CD4-positive, alpha-beta memory T cell (primary cell): ENCODE data around the gene LGR4. TPM values are rescaled to one million over a fixed set of nuclear protein-coding genes. Genes with fewer than 3 reads are reported as not detected.

Experiments used
- CTCF ChIA-PET: fragments of 350-600 bp; sonication (Branson Sonifier 250); formaldehyde crosslinking; loops from one replicate; lab custom pipeline; 2021; ENCODE audit warnings: inconsistent platforms; ENCODE audit not compliant: partially characterized antibody; lab: Charles Lee
- POLR2A ChIA-PET: fragments of 350-600 bp; sonication (Branson Sonifier 250); formaldehyde crosslinking; loops from one replicate; lab custom pipeline; 2021; ENCODE audit not compliant: partially characterized antibody; lab: Charles Lee
- DNase-seq, 5 donors: peaks; one replicate each; pipeline versions ENCODE4 v3.0.0 to v3.0.0-alpha.2; 2020 to 2022; ENCODE audit warnings: mixed read lengths in 1 of 5
- H3K27ac ChIP-seq: one replicate; pipeline ENCODE4 v1.7.0; 2013; ENCODE audit warnings: low read depth, low read length
- H3K27me3 ChIP-seq: 2 replicates; pipeline ENCODE4 v1.7.0; 2013; ENCODE audit warnings: mild to moderate bottlenecking, low read length, moderate library complexity; ENCODE audit not compliant: insufficient read depth
- H3K36me3 ChIP-seq: 2 replicates; pipeline ENCODE4 v1.7.0; 2013; ENCODE audit warnings: mild to moderate bottlenecking, low read length, moderate library complexity; ENCODE audit not compliant: insufficient read depth
- H3K4me1 ChIP-seq: 2 replicates; pipeline ENCODE4 v1.7.0; 2013; ENCODE audit warnings: mild to moderate bottlenecking, low read length, moderate library complexity; ENCODE audit not compliant: insufficient read depth
- H3K4me3 ChIP-seq, 2 donors: one replicate each; pipeline ENCODE4 v1.7.0; 2013; ENCODE audit warnings: low read length in 2 of 2, mild to moderate bottlenecking in 1 of 2
- H3K9me3 ChIP-seq, 2 donors: one replicate each; pipeline ENCODE4 v1.7.0; 2013; ENCODE audit warnings: low read length in 2 of 2, control low read depth in 1 of 2; ENCODE audit not compliant: control insufficient read depth in 1 of 2
- H3K27ac Mint-ChIP-seq, 7 donors: one replicate each; pipeline ENCODE4 v1.8.0; 2020 to 2021; ENCODE audit warnings: mixed read lengths in 7 of 7, mild to moderate bottlenecking in 6 of 7, inconsistent platforms in 3 of 7, moderate library complexity in 3 of 7
- H3K27me3 Mint-ChIP-seq, 2 donors: one replicate each; pipeline ENCODE4 v1.8.0; 2020 to 2021; ENCODE audit warnings: mixed read lengths in 2 of 2
- H3K36me3 Mint-ChIP-seq, 2 donors: one replicate each; pipeline ENCODE4 v1.8.0; 2020 to 2021; ENCODE audit warnings: mixed read lengths in 2 of 2, inconsistent platforms in 1 of 2, mild to moderate bottlenecking in 1 of 2
- H3K4me1 Mint-ChIP-seq, 4 donors: one replicate each; pipeline ENCODE4 v1.8.0; 2020 to 2021; ENCODE audit warnings: mixed read lengths in 4 of 4, mild to moderate bottlenecking in 1 of 4
- H3K4me3 Mint-ChIP-seq, 8 donors: one replicate each; pipeline ENCODE4 v1.8.0; 2020 to 2021; ENCODE audit warnings: mixed read lengths in 8 of 8, mild to moderate bottlenecking in 7 of 8, moderate library complexity in 6 of 8, inconsistent platforms in 3 of 8
- H3K9me3 Mint-ChIP-seq, 8 donors: one replicate each; pipeline ENCODE4 v1.8.0; 2020 to 2021; ENCODE audit warnings: mixed read lengths in 8 of 8, mild to moderate bottlenecking in 5 of 8, inconsistent platforms in 3 of 8, moderate library complexity in 1 of 8
- intact Hi-C: fragments of 100-400 bp; cut with micrococcal nuclease; formaldehyde crosslinking; loops from one replicate; pipeline ENCODE4 v1.15.1; 2023
- polyA plus RNA-seq, 2 donors: library from polyadenylated mRNA; unstranded; fragments of 300-500 nt; fragmentation: Illumina TruSeq; gene quantifications; one replicate each; pipeline ENCODE4 v1.2.3, GENCODE V29; 2021
- total RNA-seq, 2 experiments: library from RNA; stranded (reverse); gene quantifications; one replicate each; pipeline ENCODE4 v1.2.3, GENCODE V29; 2021

Gene LGR4
- total and polyA plus RNA-seq, 4 experiments from 2014 or later: 0.03 to 1.6 (median 0.58) TPM

DNA sequence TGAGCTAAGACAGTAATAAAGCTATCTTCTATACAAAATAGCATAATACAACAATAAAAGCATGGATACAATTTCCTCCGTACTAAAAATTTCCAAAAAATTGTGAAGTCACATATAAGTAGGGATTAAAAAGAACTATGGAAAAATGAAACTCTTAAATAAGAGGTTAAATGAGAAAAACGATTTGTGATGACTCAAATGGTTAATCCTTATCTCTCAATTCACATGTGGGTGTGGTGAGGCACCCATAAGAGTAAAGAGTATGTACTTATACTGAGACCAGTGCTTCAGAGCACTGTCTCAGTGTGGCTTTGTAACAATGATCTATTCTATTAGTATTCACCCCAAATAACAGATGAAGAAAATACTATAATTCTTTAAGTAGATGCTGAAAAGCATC lies 84.6 kb downstream of the LGR4 start:
- no peak for DNase-seq
- Mint-ChIP-seq H3K4me1 (peaks cover 0 to 6% (median 2%) of the 10 kb centered on the region in 4 donors), H3K27me3 (no peaks in the 10 kb centered on the region), H3K27ac (no peak overlapping the region), H3K4me3 (no peak overlapping the region), H3K36me3 (no peaks in the 10 kb centered on the region), H3K9me3 (no peaks in the 10 kb centered on the region)
- no peaks in the 10 kb centered on the region for H3K4me1 ChIP-seq
- POLR2A ChIA-PET: no interaction called here
- H3K27me3 ChIP-seq: no peaks in the 10 kb centered on the region
- H3K4me3 ChIP-seq: no peak overlapping the region
- no peak overlapping the region for H3K27ac ChIP-seq
- no peaks in the 10 kb centered on the region for H3K36me3 ChIP-seq
- intact Hi-C loops: no loop called here
- CTCF ChIA-PET: no interaction called here
- no peaks in the 10 kb centered on the region for H3K9me3 ChIP-seq

DNA sequence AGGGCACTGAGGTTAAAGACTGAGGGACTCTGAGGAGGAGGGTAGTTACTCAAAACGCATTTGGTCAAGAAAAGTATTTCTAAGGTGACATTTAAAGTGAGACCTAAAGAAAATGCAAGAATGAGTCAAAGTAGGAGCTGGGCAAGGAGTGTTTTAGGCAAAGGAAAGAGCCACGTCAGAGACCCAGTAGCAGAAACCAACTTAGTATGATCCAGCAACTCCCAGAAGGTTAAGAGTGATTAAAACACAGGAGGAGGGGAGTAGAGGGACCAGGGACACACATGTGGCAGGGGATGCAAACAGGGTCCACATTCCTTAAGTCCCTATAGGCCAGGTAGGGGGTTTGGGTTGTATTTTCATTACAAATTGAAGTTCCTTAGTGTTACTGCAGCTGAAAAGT lies 85.2 kb downstream of the LGR4 start:
- intact Hi-C loops: no loop called here
- Mint-ChIP-seq H3K4me3 (peak overlapping the region in 1 of 8 donors; percentile 29), H3K27me3 (no peaks in the 10 kb centered on the region), H3K36me3 (no peaks in the 10 kb centered on the region), H3K9me3 (no peaks in the 10 kb centered on the region), H3K27ac (no peak overlapping the region), H3K4me1 (peaks cover 0 to 6% (median 2%) of the 10 kb centered on the region in 4 donors)
- POLR2A ChIA-PET: no interaction called here
- no peak overlapping the region for H3K4me3 ChIP-seq
- no peak overlapping the region for H3K27ac ChIP-seq
- H3K9me3 ChIP-seq: no peaks in the 10 kb centered on the region
- CTCF ChIA-PET: no interaction called here
- no peaks in the 10 kb centered on the region for H3K4me1 ChIP-seq
- no peak for DNase-seq
- H3K27me3 ChIP-seq: no peaks in the 10 kb centered on the region
- H3K36me3 ChIP-seq: no peaks in the 10 kb centered on the region

DNA sequence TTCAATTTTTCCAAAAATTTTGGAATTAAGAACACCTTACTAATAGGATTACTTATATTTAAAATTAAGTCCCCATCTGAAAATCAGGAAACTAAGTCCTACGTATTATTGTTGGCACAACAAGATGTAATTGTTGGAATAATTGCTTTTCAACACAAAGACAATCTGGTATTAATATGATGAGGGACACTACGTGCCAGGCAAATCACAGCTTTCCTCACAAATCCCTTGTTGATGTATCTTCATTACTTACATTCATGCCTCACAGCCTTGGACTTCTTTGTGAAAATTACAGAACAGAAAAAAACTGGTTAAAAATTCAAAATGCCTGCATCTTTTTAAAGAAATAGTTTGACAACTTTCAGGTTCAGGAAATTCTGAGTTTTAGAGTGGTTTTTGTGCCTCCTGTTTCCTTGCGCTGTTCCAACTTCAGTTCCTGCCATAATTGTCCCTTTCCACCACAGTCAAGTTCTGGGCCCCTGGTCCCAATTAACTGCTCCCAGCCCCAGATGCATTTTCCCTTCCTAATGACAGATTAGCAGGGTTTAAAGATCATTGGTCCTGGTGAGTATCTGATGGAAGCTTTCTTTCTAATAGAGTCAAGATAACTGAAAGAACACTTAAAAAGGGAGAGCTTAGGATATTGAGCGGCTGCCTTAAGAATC lies 86.3 kb downstream of the LGR4 start:
- no peak overlapping the region for H3K4me3 Mint-ChIP-seq
- ChIA-PET CTCF (no interaction called here), POLR2A (no interaction called here)
- Histone ChIP-seq H3K9me3 (no peaks in the 10 kb centered on the region), H3K27ac (no peak overlapping the region), H3K4me3 (no peak overlapping the region), H3K36me3 (no peaks in the 10 kb centered on the region), H3K27me3 (no peaks in the 10 kb centered on the region), H3K4me1 (no peaks in the 10 kb centered on the region)
- peaks cover 0 to 6% (median 2%) of the 10 kb centered on the region in 4 donors for H3K4me1 Mint-ChIP-seq
- no peak for DNase-seq
- H3K9me3 Mint-ChIP-seq: no peaks in the 10 kb centered on the region
- intact Hi-C loops: no loop called here
- H3K36me3 Mint-ChIP-seq: peaks cover 0 to 4% of the 10 kb centered on the region in 2 donors
- no peaks in the 10 kb centered on the region for H3K27me3 Mint-ChIP-seq
- H3K27ac Mint-ChIP-seq: no peak overlapping the region

DNA sequence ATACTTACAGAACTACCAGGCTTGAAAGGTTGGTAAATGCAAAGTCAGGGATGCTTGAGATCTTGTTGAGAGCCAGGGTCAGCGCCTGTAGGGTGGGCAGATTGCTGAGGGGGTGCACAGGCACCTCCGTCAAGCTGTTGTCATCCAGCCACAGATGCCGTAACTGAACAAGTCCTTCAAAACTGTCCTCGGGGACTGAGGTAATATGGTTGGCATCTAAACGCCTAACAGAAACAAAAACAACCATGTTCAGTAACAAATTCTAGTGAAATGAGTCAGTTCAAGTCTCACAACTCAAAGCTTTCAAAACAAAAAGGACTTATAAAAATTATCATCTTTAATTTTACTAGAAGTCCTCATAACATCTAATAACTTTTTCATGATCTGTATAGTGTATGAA lies 87.3 kb downstream of the LGR4 start:
- Mint-ChIP-seq H3K4me3 (no peak overlapping the region), H3K9me3 (no peaks in the 10 kb centered on the region), H3K27me3 (no peaks in the 10 kb centered on the region), H3K27ac (no peak overlapping the region), H3K36me3 (peaks cover 0 to 4% of the 10 kb centered on the region in 2 donors), H3K4me1 (peaks cover 0 to 6% (median 2%) of the 10 kb centered on the region in 4 donors)
- CTCF ChIA-PET: no interaction called here
- Histone ChIP-seq H3K27me3 (no peaks in the 10 kb centered on the region), H3K36me3 (no peaks in the 10 kb centered on the region), H3K4me3 (no peak overlapping the region), H3K4me1 (no peaks in the 10 kb centered on the region), H3K9me3 (no peaks in the 10 kb centered on the region), H3K27ac (no peak overlapping the region)
- no peak for DNase-seq
- intact Hi-C loops: no loop called here
- POLR2A ChIA-PET: interaction anchor here (1.2 kb wide), 1 partner anchor 17 kb away, joined by 3 read pairs; no protein-coding TSS in a partner anchor

DNA sequence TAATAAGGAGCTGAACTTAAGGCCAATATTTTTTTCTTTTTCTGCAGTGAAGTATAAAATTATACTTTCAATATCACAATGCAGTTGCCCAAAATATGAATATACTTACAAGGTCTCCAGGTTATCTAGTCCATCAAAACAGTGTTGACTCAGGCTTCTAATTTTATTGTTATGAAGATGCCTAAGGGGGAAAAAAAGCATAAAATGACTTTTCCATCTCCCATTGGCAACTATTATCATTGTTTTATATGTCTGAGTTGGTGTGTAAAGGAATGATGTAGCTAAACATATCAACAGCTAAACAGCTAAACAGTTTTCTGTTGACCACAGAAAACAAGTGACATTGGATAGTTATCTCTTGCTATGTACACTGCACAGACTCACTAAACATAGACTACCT lies 88.4 kb downstream of the LGR4 start:
- H3K9me3 ChIP-seq: no peaks in the 10 kb centered on the region
- Mint-ChIP-seq H3K36me3 (peaks cover 0 to 4% of the 10 kb centered on the region in 2 donors), H3K9me3 (peaks cover 0 to 1% (median 0%) of the 10 kb centered on the region in 8 donors), H3K4me3 (no peak overlapping the region), H3K27me3 (no peaks in the 10 kb centered on the region), H3K27ac (no peak overlapping the region), H3K4me1 (peaks cover 0 to 5% (median 2%) of the 10 kb centered on the region in 4 donors)
- no peak for DNase-seq
- POLR2A ChIA-PET: interaction anchor here (1.2 kb wide), 1 partner anchor 16 kb away, joined by 3 read pairs; no protein-coding TSS in a partner anchor
- CTCF ChIA-PET: interaction anchor here (0.6 kb wide), 1 partner anchor 9 kb away, joined by 3 read pairs; no protein-coding TSS in a partner anchor
- H3K4me1 ChIP-seq: no peaks in the 10 kb centered on the region
- no peaks in the 10 kb centered on the region for H3K27me3 ChIP-seq
- H3K27ac ChIP-seq: no peak overlapping the region
- intact Hi-C loops: no loop called here
- H3K36me3 ChIP-seq: no peaks in the 10 kb centered on the region
- H3K4me3 ChIP-seq: no peak overlapping the region

DNA sequence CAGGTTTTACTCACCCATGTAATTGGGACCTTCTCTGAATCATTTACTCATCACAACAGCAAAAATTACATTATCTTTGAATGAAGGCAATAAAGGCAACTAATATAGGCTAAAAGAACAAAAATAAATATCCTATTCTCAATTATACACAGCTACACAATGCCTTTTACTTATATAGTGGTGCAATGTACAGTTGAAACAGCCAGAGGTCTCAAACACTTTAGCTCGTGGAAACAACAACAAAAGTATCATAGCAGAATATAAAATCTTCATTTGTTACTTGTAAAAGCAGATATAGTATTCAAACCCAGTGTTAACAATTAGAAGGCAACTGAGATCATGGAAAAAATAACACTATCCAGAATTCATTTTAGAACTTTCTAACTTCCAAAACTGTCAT lies 88.9 kb downstream of the LGR4 start:
- Mint-ChIP-seq H3K36me3 (peaks cover 0 to 4% of the 10 kb centered on the region in 2 donors), H3K27me3 (no peaks in the 10 kb centered on the region), H3K4me1 (no peaks in the 10 kb centered on the region), H3K4me3 (no peak overlapping the region), H3K27ac (no peak overlapping the region), H3K9me3 (peaks cover 0 to 1% (median 0%) of the 10 kb centered on the region in 8 donors)
- Histone ChIP-seq H3K27ac (no peak overlapping the region), H3K36me3 (no peaks in the 10 kb centered on the region), H3K9me3 (no peaks in the 10 kb centered on the region), H3K27me3 (no peaks in the 10 kb centered on the region), H3K4me1 (no peaks in the 10 kb centered on the region), H3K4me3 (no peak overlapping the region)
- intact Hi-C loops: no loop called here
- ChIA-PET POLR2A (no interaction called here), CTCF (no interaction called here)
- DNase-seq: no peak

DNA sequence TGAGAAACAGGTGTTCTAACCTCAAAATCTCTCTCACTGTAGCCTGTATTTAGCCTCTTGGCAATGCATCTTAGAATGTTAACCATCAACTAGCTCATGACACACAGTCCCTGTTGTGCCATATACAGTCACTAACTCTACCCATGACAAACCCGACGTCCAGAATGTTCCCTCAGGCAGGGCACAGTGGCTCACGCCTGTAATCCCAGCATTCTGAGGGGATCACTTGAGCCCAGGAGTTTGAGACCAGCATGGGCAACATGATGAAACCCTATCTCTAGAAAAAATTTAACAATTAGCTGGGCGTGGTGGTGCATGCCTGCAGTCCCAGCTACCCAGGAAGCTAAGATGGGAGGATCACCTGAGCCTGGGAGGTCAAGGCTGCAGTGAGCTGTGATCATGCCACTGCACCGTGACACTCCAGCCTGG lies 91.3 kb downstream of the LGR4 start:
- Mint-ChIP-seq H3K36me3 (peaks cover 0 to 4% of the 10 kb centered on the region in 2 donors), H3K4me1 (no peaks in the 10 kb centered on the region), H3K9me3 (peaks cover 0 to 1% (median 0%) of the 10 kb centered on the region in 8 donors), H3K27me3 (no peaks in the 10 kb centered on the region), H3K27ac (no peak overlapping the region), H3K4me3 (no peak overlapping the region)
- ChIA-PET POLR2A (no interaction called here), CTCF (no interaction called here)
- no peak for DNase-seq
- intact Hi-C loops: no loop called here
- Histone ChIP-seq H3K4me3 (no peak overlapping the region), H3K36me3 (no peaks in the 10 kb centered on the region), H3K4me1 (no peaks in the 10 kb centered on the region), H3K27me3 (no peaks in the 10 kb centered on the region), H3K27ac (no peak overlapping the region), H3K9me3 (no peaks in the 10 kb centered on the region)
